HG02571 (cell line): ENCODE results near the gene KCNV2.
"Not testable (repeated sequence)": the region's sequence is repeated elsewhere in the genome, so short reads cannot be mapped to it uniquely, and the experiment has no call there.

Source experiments
- ATAC-seq: cut with Tn5 transposase; IDR thresholded peaks from one replicate; pipeline ENCODE4 v1.9.1; 2021; ENCODE audit warnings: mild to moderate bottlenecking, moderate library complexity; ENCODE audit not compliant: unreplicated experiment

The KCNV2 gene

DNA sequence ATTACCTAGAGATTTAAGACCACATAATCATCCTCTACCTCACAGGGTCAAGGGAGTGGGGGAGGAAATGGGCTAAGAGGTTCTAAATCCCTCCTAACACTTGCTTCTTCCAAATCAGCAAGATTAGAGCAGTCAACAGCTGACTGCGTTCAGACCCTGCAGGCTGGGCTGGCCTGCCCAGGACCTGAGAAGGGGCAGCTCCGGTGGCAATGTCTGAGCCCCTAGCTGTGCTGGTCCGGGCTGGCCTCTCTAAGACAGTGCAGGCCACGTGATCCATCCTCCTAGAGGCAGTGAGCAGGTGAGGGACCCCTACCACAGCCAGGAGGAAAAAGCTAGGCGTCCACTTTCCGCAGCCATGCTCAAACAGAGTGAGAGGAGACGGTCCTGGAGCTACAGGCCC is at the start of gene KCNV2:
TSS of gene KCNV2 (plus strand) at position 126 of the 400 bp plus-strand sequence. CDS start at position 356, 230 bp downstream.
- no peak for ATAC-seq

DNA sequence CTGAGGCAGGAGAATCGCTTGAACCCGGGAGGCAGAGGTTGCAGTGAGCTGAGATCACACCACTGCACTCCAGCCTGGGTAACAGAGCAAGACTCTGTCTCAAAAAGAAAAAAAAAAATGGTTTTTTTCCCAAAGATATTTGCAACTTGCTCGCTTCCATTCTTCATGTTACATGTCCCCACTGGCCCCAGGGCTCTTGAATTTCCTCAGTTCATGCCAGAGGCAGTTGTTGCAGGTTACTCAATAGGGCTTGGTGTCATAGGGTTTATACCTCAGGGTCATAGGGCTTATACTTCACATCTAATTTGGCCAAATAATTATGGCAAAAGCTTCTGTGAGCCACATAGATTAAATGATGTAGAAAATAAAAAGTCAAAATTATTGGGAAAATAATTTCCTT is 44.1 kb upstream of the KCNV2 start:
- ATAC-seq = no peak

DNA sequence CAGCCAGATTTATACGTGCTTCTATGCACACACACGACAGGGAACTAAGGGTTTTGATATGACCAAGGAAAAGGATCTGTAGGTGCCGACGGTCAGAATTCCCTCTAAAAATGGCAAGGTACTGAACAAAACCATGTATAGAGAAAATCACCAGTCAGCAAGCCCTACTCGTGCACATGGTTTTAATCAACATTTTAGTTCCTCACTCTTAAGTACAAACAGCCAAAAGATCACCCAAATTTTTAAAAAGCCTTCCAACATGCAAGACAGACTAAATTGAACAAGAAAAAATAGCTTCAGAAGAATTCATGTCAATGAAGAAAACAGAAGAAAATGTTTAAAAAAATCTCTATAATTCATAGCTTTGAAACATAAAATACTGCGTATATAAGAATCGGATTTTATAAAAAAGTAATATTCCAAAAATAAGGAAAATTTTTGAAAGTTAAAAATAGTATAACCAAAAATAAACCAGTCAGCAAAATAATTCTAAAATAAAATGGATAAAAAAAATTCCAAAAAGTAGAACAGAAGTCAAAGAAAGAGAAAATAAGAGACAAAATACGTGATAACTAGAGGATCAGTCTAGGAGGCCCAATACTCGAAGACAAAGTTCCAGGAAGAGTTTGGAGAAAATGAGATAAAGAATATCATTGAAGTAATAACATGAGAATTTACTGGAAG is 43.0 kb upstream of the KCNV2 start:
- no peak for ATAC-seq

DNA sequence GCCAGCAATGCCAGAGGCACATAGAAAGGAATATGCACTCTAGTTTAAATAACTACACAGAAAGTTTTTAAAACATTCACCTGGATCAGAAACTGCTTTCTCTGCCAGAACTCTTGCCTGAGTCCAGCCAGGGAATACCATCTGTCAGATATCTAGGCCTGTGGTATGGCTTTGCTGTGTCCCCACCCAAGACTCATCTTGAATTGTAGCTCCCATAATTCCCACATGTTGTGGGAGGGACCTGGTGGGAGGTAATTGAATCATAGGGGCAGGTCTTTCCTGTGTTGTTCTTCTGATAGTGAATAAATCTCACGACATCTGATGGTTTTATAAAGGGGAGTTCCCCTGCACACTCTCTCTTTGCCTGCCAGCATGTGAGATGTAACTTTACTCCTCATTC is 41.5 kb upstream of the KCNV2 start:
- ATAC-seq = no peak

DNA sequence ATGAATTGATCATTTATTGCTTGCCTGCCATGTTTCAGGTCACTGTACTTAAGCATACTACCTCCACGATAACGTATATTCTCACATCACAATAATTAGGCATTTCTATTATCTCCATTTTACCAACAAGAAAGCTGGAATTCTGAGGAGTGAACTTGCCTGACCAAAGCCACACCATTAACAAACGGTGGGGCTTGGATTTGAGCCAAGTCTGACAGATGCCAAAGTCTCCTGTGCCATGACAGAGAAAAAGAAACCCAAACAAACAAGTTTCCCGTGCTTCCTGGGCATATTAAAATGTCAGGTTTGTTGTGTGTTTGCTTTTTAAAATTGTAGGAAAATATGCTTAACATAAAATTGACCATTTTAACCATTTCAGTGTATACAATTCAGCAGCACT is 40.8 kb upstream of the KCNV2 start:
- ATAC-seq = no peak

DNA sequence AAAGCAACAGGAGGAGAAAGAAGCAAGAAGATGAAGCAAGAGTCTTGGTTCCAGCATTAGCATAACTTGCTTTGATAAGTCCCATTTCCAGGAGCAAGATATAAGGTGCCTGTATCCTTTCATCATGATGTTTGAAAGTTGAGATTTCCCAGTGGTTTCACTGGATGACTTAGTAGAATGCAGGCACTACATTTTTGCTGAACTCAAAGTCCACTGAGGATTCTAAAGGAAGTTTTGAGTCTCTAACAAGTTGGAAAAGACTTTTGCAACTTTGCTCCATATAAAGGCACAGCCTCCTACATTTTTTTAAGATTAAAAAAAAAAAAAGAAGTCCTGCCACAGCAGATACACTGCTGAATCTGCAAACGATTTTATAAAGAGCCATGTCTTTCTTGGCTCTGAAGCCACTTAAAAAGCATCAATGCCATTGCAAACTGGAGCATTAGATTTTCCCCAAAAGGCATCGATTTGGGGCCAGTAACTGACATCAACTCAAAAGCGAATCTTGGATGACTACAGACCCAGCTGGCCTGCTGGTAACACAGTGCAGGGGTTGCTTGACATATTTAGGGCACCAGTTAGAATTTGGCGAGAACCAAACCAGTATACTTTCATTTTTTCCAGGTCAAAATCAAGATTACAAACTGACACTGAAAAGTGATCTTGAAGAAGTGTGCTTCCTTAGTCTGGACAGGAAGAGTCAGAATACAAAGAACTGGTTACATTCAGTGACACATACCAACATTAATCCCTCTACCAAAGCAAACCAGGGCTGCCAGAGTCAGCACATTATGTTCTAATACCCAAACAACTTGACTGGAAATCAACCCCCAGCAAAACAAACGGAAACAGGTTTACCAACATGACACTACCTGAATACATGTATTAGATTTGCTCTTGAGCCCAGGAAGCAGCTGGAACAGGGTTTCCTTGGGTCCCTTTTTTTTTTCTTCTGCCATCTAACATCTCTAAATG is 39.1 kb upstream of the KCNV2 start:
- no peak for ATAC-seq

DNA sequence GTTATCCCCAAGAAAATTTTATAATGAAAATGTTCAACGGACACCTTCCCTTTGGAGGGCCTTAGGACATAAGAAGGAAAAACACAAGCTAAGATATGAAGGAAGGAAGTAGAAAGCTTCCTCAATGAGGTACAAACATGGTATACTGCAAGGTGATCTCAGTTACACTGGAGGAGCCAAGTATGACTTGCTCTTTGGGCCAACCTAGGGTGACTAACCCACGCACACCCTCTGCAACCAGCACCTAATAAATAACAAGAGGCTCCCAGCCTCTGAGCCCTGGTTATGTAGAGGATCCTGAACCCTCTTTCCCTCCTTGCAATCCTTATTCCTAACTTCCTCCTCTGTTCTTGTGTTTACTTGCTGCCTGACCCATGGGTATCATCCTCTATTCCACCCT is 38.3 kb upstream of the KCNV2 start:
- no peak for ATAC-seq

DNA sequence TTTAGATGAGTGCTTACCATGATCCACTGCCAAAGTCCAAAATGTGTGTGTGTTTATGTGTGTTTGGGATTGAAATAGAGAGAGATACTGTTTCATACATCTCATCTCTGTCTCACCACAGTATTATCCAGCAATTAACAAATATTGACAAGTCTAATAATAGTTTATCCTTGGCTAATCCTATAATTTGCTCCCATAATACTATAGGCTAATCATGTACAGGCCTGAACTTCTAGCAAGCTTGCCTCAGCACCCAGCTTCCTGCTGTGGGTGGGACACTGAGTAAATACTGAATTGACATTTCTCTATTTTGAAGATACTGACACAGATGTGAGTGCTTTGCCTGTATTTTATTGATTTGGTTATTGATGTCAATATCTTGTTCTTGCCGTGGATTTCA is 35.3 kb upstream of the KCNV2 start:
- no peak for ATAC-seq

DNA sequence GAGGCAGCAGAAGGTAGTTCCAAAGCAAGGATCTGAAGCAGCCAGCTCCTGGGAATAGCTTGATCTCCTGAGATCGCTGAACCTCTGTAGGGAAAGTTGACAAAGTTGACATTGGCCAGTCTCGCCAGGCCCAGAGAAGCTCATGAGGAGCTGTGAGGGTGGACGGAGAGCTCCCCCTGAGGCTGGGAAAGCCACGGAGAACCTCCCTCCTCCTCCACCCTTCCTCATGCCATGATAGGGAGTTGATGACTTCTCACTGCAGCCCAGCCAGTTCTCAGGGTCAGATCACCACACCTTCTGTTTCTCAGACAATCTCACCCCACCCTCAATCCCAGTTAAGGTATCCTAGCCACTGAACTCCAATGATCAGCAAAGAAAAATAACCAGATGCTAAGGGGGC is 30.4 kb upstream of the KCNV2 start:
- ATAC-seq = no peak

DNA sequence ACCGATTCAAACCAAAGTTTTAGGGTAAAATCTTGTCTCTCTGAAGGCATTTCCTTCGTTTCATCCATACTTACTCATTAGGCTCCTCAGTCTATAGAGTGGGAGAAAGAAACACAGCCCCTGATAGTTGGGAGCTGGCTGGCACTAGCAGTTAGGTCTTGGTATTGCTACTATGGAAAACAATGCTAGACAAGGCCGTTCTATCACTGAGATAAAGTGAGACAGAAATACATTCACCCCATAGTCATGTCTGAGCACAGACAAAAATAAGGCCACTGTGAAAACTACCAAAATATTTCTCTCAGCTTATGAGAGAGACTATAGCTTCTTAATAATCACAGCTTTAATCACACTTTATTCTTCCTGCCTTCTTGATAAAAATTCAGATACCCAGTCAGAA is 28.7 kb upstream of the KCNV2 start:
- no peak for ATAC-seq

DNA sequence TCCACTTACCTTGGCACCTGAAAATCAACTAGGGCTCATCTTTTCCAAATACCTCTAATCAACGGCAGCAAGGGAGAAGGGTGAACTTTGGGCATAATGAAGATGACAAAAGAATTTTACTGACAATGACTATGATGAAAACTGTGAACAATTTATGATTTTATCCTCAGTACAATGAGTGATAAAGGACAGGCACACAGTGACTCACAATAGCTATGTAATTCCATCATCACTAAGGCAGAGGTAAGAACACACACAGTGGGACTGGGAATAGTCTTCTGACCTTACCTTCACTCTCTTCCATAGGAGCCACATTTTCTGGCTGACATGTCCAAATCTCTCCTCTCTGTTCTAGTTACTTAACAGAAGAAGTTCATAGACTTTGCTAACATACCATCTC is 26.1 kb upstream of the KCNV2 start:
- no peak for ATAC-seq

DNA sequence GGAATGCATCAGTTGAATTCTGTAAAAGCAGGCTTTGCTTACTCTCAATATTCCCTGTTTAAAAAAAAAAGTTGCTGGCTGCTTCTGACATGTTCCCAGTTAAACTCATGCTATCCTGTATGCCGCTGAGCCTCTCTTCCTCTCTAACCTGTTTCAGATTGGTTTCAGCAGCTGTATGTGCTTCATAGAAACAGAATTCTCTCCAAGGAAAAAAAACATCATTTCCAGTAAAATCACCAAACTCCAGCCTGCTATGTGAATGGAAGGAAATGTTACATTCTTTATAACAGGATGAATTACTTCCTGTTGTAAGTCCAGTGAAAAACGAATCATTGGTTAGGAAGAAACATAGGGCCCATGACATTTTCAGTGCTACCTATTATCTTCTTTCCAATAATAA is 25.7 kb upstream of the KCNV2 start:
- no peak for ATAC-seq

DNA sequence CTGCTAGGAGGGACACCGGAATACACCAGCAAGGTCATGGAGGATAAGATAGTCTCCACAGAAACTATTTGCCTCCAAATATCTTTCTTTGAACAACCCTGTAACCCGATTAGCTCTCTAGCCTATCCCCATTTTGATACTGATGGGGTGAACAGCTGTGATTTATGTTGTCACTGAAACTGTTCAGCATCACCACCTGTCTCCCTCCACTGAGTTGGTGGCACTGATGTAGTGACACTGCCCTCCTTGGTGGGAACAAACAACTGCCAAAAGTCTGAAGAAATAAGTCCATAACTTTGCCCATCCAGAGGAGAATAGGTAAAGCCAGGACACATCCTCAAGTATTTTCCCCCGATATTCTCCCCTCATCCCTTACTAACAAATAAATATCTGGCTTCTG is 24.3 kb upstream of the KCNV2 start:
- ATAC-seq = no peak

DNA sequence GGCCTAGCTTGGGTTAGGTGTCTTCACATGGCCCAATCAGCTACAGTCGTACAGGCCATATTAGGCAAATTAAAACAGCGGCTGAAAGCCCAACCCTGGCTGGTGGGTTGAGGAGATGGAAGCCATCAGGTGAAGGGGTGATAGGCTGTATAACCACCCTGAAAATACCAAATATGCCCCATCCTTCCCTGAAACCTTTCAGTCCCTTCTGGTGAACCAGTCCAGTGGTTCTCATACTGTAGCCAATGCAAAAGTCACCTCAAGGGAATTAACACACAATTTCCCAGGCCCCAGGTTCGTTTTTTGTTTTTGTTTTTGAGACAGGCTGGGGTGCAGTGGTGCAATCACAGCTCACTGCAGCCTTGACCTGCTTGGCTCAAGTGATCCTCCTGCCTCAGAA is 19.8 kb upstream of the KCNV2 start:
- peak; percentile 72 for ATAC-seq

DNA sequence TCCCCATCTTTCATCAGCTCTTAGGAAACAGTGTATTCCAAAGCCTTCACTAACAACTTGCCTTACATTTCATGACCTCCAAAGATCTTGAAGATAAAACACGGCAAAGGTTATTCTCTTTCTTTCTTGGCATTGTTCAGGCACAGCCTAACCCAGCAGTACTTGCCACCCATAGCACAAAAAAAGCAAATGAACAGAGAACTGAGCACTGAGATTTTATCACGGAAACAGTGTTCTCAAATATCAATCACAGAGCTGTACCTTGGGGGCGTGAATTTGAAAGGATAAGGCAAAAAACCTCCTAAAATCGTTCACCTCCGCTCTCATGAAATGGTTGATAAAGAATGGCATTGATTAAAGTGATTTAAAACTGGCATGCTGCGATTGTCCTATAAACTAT is 16.9 kb upstream of the KCNV2 start:
- ATAC-seq = no peak

DNA sequence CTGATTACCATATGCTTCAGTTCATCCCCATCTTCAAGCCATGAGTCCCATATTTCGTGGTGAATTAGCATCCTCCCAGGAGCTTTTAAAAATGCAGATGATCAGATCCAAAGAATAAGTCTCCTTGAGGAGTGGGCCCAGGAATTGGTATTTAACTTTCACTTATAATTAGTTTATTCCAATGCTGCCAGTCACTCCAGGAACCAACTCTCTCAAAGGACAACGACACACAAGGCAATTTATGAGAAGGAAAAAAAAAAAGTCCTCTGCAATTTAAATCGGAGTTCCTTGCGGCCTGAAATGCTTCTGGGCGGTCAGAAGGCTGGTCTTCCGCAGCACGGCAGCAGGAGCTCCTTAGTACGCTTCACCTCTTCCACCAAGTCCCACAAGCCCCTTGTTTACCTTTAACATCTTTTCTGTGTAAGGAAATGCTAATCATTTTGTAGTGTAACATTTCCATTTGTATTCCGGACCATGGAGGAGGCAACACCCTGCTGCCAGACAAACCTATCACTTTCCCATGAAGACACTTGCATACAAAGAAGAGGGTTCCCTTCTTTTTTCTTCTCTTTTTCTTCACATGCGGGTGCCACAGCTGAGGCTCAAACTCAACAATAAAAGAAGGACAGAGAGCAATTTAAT is 16.3 kb upstream of the KCNV2 start:
- no peak for ATAC-seq

DNA sequence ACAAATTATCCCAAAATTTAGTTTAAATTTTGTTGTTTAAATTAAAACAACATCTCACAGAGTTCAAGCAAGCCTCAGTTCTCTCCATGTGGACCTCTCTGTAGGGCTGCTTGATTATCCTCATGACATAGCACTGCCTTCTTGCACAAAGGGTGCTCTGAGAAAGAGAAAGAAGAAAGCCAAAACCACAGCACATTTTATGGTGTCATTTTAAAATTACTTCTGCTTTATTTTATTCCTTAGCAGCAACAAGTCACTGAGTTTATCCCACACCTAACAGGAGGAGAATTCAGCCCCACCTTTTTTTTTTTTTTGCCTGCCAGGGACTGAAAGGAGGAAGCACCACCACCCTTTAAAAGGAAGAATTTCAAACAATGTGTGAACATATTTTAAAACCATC is 12.8 kb upstream of the KCNV2 start:
- no peak for ATAC-seq

DNA sequence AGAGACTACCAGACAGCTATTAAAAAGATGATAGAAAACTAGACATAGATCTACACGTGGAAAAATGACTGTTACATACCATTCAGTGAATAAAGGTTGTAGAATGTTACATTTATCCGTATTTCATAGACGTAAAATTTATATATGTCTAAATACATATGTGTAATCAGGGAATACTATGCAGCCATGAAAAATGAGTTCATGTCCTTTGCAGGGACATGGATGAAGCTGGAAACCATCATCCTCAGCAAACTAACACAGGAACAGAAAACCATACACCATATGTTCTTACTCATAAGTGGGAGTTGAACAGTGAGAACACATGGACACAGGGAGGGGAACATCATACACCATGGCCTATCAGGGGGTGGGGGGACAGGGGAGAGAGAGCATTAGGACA is 10.1 kb upstream of the KCNV2 start:
- ATAC-seq = not testable (repeated sequence)

DNA sequence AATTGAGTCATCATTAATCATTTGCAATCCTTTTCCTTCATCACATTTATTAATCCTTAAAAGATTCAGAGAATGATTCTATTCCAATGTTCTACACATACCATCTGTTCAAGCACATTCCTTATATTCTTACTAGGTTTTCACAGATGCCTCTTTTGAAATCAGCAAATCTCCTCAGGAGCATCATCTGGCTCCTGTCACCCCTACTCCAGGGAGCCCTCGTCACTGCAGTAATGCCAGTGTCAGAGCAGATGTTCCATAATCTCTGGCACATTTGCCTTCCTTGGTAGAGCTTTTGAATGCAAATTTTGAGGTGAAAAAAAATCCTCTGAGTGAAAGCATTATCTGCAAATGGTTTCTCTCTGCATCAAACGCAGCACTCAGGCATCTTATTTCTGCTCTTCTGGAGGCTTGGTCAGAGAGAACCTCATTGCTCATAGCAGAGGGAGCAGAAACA is 7.6 kb upstream of the KCNV2 start:
- no peak for ATAC-seq

DNA sequence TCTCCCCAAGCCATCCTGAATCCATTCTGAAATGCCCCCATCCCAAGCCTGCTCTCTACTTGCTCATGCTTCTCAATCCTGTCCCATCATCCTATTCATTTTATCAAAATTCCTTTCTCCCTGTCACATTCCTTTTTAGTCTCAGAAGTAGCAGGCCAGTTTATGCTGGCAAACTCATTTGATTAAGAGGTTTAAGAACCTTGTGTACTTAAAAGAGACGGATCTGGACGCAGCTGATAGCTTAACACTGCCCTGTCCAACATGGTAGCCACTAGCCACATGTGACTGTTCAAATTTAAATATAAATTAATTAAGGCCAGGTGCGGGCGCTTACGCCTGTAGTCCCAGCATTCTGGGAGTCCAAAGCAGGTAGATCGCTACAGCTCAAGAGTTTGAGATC is 5.6 kb upstream of the KCNV2 start:
- no peak for ATAC-seq

DNA sequence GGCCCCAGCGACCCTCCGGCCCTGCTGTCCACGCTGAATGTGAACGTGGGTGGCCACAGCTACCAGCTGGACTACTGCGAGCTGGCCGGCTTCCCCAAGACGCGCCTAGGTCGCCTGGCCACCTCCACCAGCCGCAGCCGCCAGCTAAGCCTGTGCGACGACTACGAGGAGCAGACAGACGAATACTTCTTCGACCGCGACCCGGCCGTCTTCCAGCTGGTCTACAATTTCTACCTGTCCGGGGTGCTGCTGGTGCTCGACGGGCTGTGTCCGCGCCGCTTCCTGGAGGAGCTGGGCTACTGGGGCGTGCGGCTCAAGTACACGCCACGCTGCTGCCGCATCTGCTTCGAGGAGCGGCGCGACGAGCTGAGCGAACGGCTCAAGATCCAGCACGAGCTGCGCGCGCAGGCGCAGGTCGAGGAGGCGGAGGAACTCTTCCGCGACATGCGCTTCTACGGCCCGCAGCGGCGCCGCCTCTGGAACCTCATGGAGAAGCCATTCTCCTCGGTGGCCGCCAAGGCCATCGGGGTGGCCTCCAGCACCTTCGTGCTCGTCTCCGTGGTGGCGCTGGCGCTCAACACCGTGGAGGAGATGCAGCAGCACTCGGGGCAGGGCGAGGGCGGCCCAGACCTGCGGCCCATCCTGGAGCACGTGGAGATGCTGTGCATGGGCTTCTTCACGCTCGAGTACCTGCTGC is 839 bp downstream of the KCNV2 start:
- no peak for ATAC-seq
